GM20431 (cell line): ENCODE measurements around the gene ARHGEF10L.
"Not testable (repeated sequence)": the region's sequence is repeated elsewhere in the genome, so short reads cannot be mapped to it uniquely, and the experiment has no call there.

Source experiments
- in situ Hi-C: fragments of 300-500 bp; cut with MseI, MboI; formaldehyde crosslinking; loops from one replicate; pipeline ENCODE4 v1.15.0; 2020; ENCODE audit warnings: low sequenced_read_pairs; ENCODE audit not compliant: unreplicated experiment

ARHGEF10L gene

GRCh38 chr1:17744666-17745478 lies 205.4 kb downstream of the ARHGEF10L start:
- in situ Hi-C loops, result no loop called here

- in situ Hi-C loops, result no loop called here
These were observed 206.0 kb downstream of the ARHGEF10L start for GRCh38 chr1:17745479-17745955.

- in situ Hi-C loops, result not testable (repeated sequence)
These were observed 206.8 kb downstream of the ARHGEF10L start for GRCh38 chr1:17746281-17746680.

GRCh38 chr1:17746920-17747319 lies 207.4 kb downstream of the ARHGEF10L start:
- in situ Hi-C loops, result no loop called here
